ENCODE measurements around the gene TAF11L6.
"Not testable (repeated sequence)": the region's sequence is repeated elsewhere in the genome, so short reads cannot be mapped to it uniquely, and the experiment has no call there.

TAF11L6 gene

GRCh38 chr5:17511775-17512325 is 16.6 kb upstream of the TAF11L6 start:
- TF ChIP-seq EZH2phosphoT487 (IDR thresholded peaks at IDR 0.05; ENCODE audit: borderline replicate concordance) (no peak), CTCF (conservative IDR thresholded peaks at IDR 0.05; ENCODE audit: low read length) (no peak)

GRCh38 chr5:17517526-17517925 is 10.9 kb upstream of the TAF11L6 start:
- H3K4me2 ChIP-seq (ENCODE audit: low read depth, low read length, poor library complexity, severe bottlenecking); H4K20me1 ChIP-seq (ENCODE audit: insufficient read depth, low read length, poor library complexity, severe bottlenecking); H3K36me3 ChIP-seq (ENCODE audit: insufficient read depth, low read length); H3F3A ChIP-seq (ENCODE audit: low read depth); H2AFZ ChIP-seq (ENCODE audit: low read length); H3K4me1 ChIP-seq (ENCODE audit: insufficient read depth, low read length, poor library complexity, severe bottlenecking); H3K9ac ChIP-seq (ENCODE audit: low read depth, low read length, poor library complexity, severe bottlenecking); H3K9me3 ChIP-seq (ENCODE audit: insufficient read depth, low read depth, low read length); H3K4me3 ChIP-seq (ENCODE audit: low read length, poor library complexity, severe bottlenecking); H3K79me2 ChIP-seq (ENCODE audit: insufficient read depth, low read length); H3K27me3 ChIP-seq (ENCODE audit: insufficient read depth, low read length, poor library complexity, severe bottlenecking); H3K9me2 ChIP-seq (replicated peaks; ENCODE audit: low read depth, low read length): not testable (repeated sequence)

More at GRCh38 chr5:17511775-17512325, 16.6 kb upstream of the TAF11L6 start:
- Histone ChIP-seq H2AFZ (ENCODE audit: low read length) (no peak overlapping the region), H3K36me3 (ENCODE audit: insufficient read depth, low read length) (no peaks in the 10 kb centered on the region), H3K9me3 (ENCODE audit: insufficient read depth, low read depth, low read length) (no peaks in the 10 kb centered on the region), H3K9ac (ENCODE audit: low read depth, low read length, poor library complexity, severe bottlenecking) (no peak overlapping the region), H3K4me3 (ENCODE audit: low read length, poor library complexity, severe bottlenecking) (no peak overlapping the region), H3K79me2 (ENCODE audit: insufficient read depth, low read length) (no peaks in the 10 kb centered on the region), H3K4me1 (ENCODE audit: insufficient read depth, low read length, poor library complexity, severe bottlenecking) (no peaks in the 10 kb centered on the region), H3K4me2 (ENCODE audit: low read depth, low read length, poor library complexity, severe bottlenecking) (no peak overlapping the region), H4K20me1 (ENCODE audit: insufficient read depth, low read length, poor library complexity, severe bottlenecking) (no peaks in the 10 kb centered on the region), H3K27me3 (ENCODE audit: insufficient read depth, low read length, poor library complexity, severe bottlenecking) (no peaks in the 10 kb centered on the region), H3F3A (ENCODE audit: low read depth) (no peaks in the 10 kb centered on the region), H3K9me2 (replicated peaks; ENCODE audit: low read depth, low read length) (no peaks in the 10 kb centered on the region)

DNA sequence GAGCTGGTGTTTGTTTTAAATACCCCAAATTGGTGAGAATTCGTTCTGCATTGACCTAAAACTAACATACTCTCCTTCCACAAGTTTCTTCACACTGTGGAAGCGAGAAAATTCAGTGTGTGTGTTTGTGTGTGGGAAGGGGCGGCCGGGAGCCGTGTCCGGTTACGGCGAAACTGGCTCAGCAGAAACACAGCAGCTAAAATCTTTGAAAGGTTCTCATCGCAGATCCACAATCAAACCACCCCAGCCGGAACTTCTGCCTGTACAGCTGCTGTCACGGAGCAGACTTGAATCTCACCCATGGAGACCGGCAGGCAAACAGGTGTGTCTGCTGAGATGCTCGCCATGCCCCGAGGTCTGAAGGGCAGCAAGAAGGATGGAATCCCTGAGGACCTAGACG is 10.4 kb upstream of the TAF11L6 start, which contains the start of gene TAF11L3:
Gene TAF11L3 (plus strand): TSS at position 301 of the 400 bp plus-strand sequence.
- H3F3A ChIP-seq (ENCODE audit: low read depth); H3K27me3 ChIP-seq (ENCODE audit: insufficient read depth, low read length, poor library complexity, severe bottlenecking); H3K9me2 ChIP-seq (replicated peaks; ENCODE audit: low read depth, low read length); H3K36me3 ChIP-seq (ENCODE audit: insufficient read depth, low read length); H3K4me3 ChIP-seq (ENCODE audit: low read length, poor library complexity, severe bottlenecking); H3K4me1 ChIP-seq (ENCODE audit: insufficient read depth, low read length, poor library complexity, severe bottlenecking); H3K9ac ChIP-seq (ENCODE audit: low read depth, low read length, poor library complexity, severe bottlenecking); H3K9me3 ChIP-seq (ENCODE audit: insufficient read depth, low read depth, low read length); H2AFZ ChIP-seq (ENCODE audit: low read length); H3K79me2 ChIP-seq (ENCODE audit: insufficient read depth, low read length); H4K20me1 ChIP-seq (ENCODE audit: insufficient read depth, low read length, poor library complexity, severe bottlenecking); H3K4me2 ChIP-seq (ENCODE audit: low read depth, low read length, poor library complexity, severe bottlenecking): not testable (repeated sequence)

GRCh38 chr5:17519508-17519907 is 9.0 kb upstream of the TAF11L6 start:
- H2AFZ ChIP-seq (ENCODE audit: low read length); H3K27me3 ChIP-seq (ENCODE audit: insufficient read depth, low read length, poor library complexity, severe bottlenecking); H3K36me3 ChIP-seq (ENCODE audit: insufficient read depth, low read length); H3K79me2 ChIP-seq (ENCODE audit: insufficient read depth, low read length); H4K20me1 ChIP-seq (ENCODE audit: insufficient read depth, low read length, poor library complexity, severe bottlenecking); H3K4me3 ChIP-seq (ENCODE audit: low read length, poor library complexity, severe bottlenecking); H3K9me2 ChIP-seq (replicated peaks; ENCODE audit: low read depth, low read length); H3K9ac ChIP-seq (ENCODE audit: low read depth, low read length, poor library complexity, severe bottlenecking); H3K4me1 ChIP-seq (ENCODE audit: insufficient read depth, low read length, poor library complexity, severe bottlenecking); H3K9me3 ChIP-seq (ENCODE audit: insufficient read depth, low read depth, low read length); H3F3A ChIP-seq (ENCODE audit: low read depth); H3K4me2 ChIP-seq (ENCODE audit: low read depth, low read length, poor library complexity, severe bottlenecking): not testable (repeated sequence)

DNA sequence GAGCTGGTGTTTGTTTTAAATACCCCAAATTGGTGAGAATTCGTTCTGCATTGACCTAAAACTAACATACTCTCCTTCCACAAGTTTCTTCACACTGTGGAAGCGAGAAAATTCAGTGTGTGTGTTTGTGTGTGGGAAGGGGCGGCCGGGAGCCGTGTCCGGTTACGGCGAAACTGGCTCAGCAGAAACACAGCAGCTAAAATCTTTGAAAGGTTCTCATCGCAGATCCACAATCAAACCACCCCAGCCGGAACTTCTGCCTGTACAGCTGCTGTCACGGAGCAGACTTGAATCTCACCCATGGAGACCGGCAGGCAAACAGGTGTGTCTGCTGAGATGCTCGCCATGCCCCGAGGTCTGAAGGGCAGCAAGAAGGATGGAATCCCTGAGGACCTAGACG is 7.0 kb upstream of the TAF11L6 start, which contains the start of gene TAF11L4:
Gene TAF11L4 (plus strand): TSS at position 301 of the 400 bp plus-strand sequence.
- H3K4me3 ChIP-seq (ENCODE audit: low read length, poor library complexity, severe bottlenecking); H3K9ac ChIP-seq (ENCODE audit: low read depth, low read length, poor library complexity, severe bottlenecking); H3K4me1 ChIP-seq (ENCODE audit: insufficient read depth, low read length, poor library complexity, severe bottlenecking); H2AFZ ChIP-seq (ENCODE audit: low read length); H3K79me2 ChIP-seq (ENCODE audit: insufficient read depth, low read length); H3K4me2 ChIP-seq (ENCODE audit: low read depth, low read length, poor library complexity, severe bottlenecking); H3K27me3 ChIP-seq (ENCODE audit: insufficient read depth, low read length, poor library complexity, severe bottlenecking); H3K9me2 ChIP-seq (replicated peaks; ENCODE audit: low read depth, low read length); H3K36me3 ChIP-seq (ENCODE audit: insufficient read depth, low read length); H4K20me1 ChIP-seq (ENCODE audit: insufficient read depth, low read length, poor library complexity, severe bottlenecking); H3K9me3 ChIP-seq (ENCODE audit: insufficient read depth, low read depth, low read length); H3F3A ChIP-seq (ENCODE audit: low read depth): not testable (repeated sequence)

GRCh38 chr5:17524935-17525334 is 3.5 kb upstream of the TAF11L6 start, which contains the start of gene TAF11L5:
TAF11L5 (plus strand) TSS chr5:17525235.
- not testable (repeated sequence) for H2AFZ ChIP-seq (ENCODE audit: low read length)

GRCh38 chr5:17526504-17526903 is 2.0 kb upstream of the TAF11L6 start:
- H2AFZ ChIP-seq (ENCODE audit: low read length); H3K4me1 ChIP-seq (ENCODE audit: insufficient read depth, low read length, poor library complexity, severe bottlenecking); H3K9me2 ChIP-seq (replicated peaks; ENCODE audit: low read depth, low read length); H3K27me3 ChIP-seq (ENCODE audit: insufficient read depth, low read length, poor library complexity, severe bottlenecking); H3K9ac ChIP-seq (ENCODE audit: low read depth, low read length, poor library complexity, severe bottlenecking); H3K9me3 ChIP-seq (ENCODE audit: insufficient read depth, low read depth, low read length); H3K4me3 ChIP-seq (ENCODE audit: low read length, poor library complexity, severe bottlenecking); H3K79me2 ChIP-seq (ENCODE audit: insufficient read depth, low read length); H3F3A ChIP-seq (ENCODE audit: low read depth); H3K4me2 ChIP-seq (ENCODE audit: low read depth, low read length, poor library complexity, severe bottlenecking); H4K20me1 ChIP-seq (ENCODE audit: insufficient read depth, low read length, poor library complexity, severe bottlenecking); H3K36me3 ChIP-seq (ENCODE audit: insufficient read depth, low read length): not testable (repeated sequence)

More at GRCh38 chr5:17524935-17525334, 3.5 kb upstream of the TAF11L6 start, which contains the start of gene TAF11L5:
- H3F3A ChIP-seq (ENCODE audit: low read depth); H3K9me3 ChIP-seq (ENCODE audit: insufficient read depth, low read depth, low read length); H3K4me1 ChIP-seq (ENCODE audit: insufficient read depth, low read length, poor library complexity, severe bottlenecking); H3K79me2 ChIP-seq (ENCODE audit: insufficient read depth, low read length); H3K4me2 ChIP-seq (ENCODE audit: low read depth, low read length, poor library complexity, severe bottlenecking); H4K20me1 ChIP-seq (ENCODE audit: insufficient read depth, low read length, poor library complexity, severe bottlenecking); H3K27me3 ChIP-seq (ENCODE audit: insufficient read depth, low read length, poor library complexity, severe bottlenecking); H3K36me3 ChIP-seq (ENCODE audit: insufficient read depth, low read length); H3K9me2 ChIP-seq (replicated peaks; ENCODE audit: low read depth, low read length); H3K9ac ChIP-seq (ENCODE audit: low read depth, low read length, poor library complexity, severe bottlenecking); H3K4me3 ChIP-seq (ENCODE audit: low read length, poor library complexity, severe bottlenecking): not testable (repeated sequence)
